Lower leg skin (tissue), 3 donors: Measurements from ENCODE around the gene SPNS2.

Experiments
- POLR2A ChIP-seq, 2 donors: fragments of 450-650 bp; IDR thresholded peaks; one replicate each; pipeline ENCODE4 v1.6.1; 2016 to 2017; ENCODE audit warnings: antibody characterized with exemption in 2 of 2, mild to moderate bottlenecking in 1 of 2, moderate library complexity in 1 of 2
- TF ChIP-seq, protein P1 (sequence below), 3 donors: fragments of 450-650 bp; IDR thresholded peaks; one replicate each; pipeline ENCODE4 v1.5.1; 2016; ENCODE audit warnings: antibody characterized with exemption in 3 of 3, mild to moderate bottlenecking in 3 of 3, moderate library complexity in 2 of 3

DNA sequence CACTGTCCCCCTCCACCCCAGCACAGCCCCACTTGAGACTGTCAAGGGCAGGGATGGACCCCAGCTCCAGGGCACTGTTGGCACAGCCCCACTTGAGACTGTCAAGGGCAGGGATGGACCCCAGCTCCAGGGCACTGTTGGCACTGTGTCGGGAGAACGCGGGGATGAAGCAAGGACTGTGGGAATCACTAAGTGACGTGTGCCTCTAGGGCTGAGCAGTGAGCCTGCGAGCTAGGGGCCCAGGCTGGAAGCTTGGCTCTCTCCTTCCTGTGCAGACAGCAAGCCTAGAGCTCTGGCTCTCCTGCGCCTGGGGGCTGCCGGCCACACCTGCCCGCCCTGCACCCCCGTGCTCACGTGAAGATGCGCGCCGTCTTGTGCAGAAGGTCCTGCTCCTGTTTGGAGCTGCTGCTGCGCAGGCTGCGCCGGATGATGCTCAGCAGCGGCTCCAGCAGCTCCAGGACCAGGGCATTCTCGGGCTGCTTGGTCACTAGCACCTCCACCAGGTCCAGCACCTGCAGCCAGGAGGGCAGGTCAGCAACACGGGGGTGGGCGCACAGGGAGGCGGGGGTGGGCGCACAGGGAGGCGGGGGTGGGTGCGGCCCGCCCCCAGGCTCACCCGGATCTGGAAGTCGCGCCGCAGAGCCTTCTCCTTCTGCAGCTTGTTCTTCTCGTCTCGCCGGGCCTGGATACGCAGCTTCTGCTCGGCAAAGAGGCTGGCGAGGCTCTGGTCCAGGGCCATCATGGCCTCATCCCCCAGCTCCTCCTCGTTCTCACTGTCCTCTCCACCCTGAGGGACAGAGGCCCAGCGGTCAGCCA is 45.7 kb downstream of the SPNS2 start:
- TF ChIP-seq POLR2A (IDR thresholded peaks at IDR 0.05), result no peak
- TF ChIP-seq, protein P1, sequence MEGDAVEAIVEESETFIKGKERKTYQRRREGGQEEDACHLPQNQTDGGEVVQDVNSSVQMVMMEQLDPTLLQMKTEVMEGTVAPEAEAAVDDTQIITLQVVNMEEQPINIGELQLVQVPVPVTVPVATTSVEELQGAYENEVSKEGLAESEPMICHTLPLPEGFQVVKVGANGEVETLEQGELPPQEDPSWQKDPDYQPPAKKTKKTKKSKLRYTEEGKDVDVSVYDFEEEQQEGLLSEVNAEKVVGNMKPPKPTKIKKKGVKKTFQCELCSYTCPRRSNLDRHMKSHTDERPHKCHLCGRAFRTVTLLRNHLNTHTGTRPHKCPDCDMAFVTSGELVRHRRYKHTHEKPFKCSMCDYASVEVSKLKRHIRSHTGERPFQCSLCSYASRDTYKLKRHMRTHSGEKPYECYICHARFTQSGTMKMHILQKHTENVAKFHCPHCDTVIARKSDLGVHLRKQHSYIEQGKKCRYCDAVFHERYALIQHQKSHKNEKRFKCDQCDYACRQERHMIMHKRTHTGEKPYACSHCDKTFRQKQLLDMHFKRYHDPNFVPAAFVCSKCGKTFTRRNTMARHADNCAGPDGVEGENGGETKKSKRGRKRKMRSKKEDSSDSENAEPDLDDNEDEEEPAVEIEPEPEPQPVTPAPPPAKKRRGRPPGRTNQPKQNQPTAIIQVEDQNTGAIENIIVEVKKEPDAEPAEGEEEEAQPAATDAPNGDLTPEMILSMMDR (IDR thresholded peaks at IDR 0.05), result no peak
